HEK293 (cell line): ENCODE results near the gene SRCIN1.

Experiments
- CTCF ChIA-PET: fragments of 350-600 bp; formaldehyde crosslinking; extraction: SDS; loops from one replicate; lab custom pipeline; 2021; ENCODE audit warnings: antibody characterized with exemption; lab: Yijun Ruan, JAX
- POLR2A ChIA-PET: fragments of 300-600 bp; formaldehyde crosslinking; extraction: SDS; loops from one replicate; lab custom pipeline; 2020; ENCODE audit warnings: antibody characterized with exemption, inconsistent platforms; lab: Yijun Ruan, JAX
- H3K27ac ChIP-seq: fragments of 200-500 bp; sonication (Bioruptor generic); 2 replicates; pipeline ENCODE4 v1.5.1; 2014; ENCODE audit warnings: low read depth, low read length, control low read depth, inconsistent platforms; ENCODE audit errors: extremely low read depth
- H3K36me3 ChIP-seq, 2 experiments: fragments of 200-500 bp in 1 of 2; sonication (Bioruptor generic) in 1 of 2; 1 replicate in 1 of 2; 2 replicates in 1 of 2; pipeline ENCODE4 v1.5.1; 2014 to 2017; ENCODE audit warnings: inconsistent platforms in 2 of 2, low read length in 2 of 2; ENCODE audit not compliant: control insufficient read depth in 2 of 2, insufficient read depth in 1 of 2
- H3K4me1 ChIP-seq: fragments of 200-500 bp; sonication (Bioruptor generic); 2 replicates; pipeline ENCODE4 v1.5.1; 2014; ENCODE audit warnings: mild to moderate bottlenecking, low read length, inconsistent platforms; ENCODE audit not compliant: control insufficient read depth, insufficient read depth
- H3K4me3 ChIP-seq: 2 replicates; pipeline ENCODE4 v1.5.1; 2011; ENCODE audit warnings: low read depth, mild to moderate bottlenecking, control low read depth, low read length, moderate library complexity
- H3K9me3 ChIP-seq: fragments of 200-500 bp; sonication (Bioruptor generic); 2 replicates; pipeline ENCODE4 v1.5.1; 2014; ENCODE audit warnings: low read depth, low read length, inconsistent platforms; ENCODE audit not compliant: control insufficient read depth, insufficient read depth
- EGR2 ChIP-seq: fragments of 450-650 bp; formaldehyde crosslinking; IDR thresholded peaks from 2 replicates; pipeline ENCODE4 v1.5.1; 2016; ENCODE audit warnings: low read depth, missing biosample characterization, missing genetic modification characterization
- PRDM1 ChIP-seq: fragments of 450-650 bp; formaldehyde crosslinking; IDR thresholded peaks from 2 replicates; pipeline ENCODE4; 2016; ENCODE audit warnings: missing biosample characterization, missing genetic modification characterization
- SCRT1 ChIP-seq: fragments of 450-650 bp; formaldehyde crosslinking; IDR thresholded peaks from 2 replicates; pipeline ENCODE4 v1.5.1; 2016; ENCODE audit warnings: missing biosample characterization, missing genetic modification characterization, borderline replicate concordance
- SCRT2 ChIP-seq: fragments of 450-650 bp; formaldehyde crosslinking; IDR thresholded peaks from 2 replicates; pipeline ENCODE4 v1.5.1; 2016; ENCODE audit warnings: missing biosample characterization, missing genetic modification characterization
- TCF7L2 ChIP-seq: IDR thresholded peaks from 2 replicates; pipeline ENCODE4 v1.6.1; 2011; ENCODE audit warnings: low read depth, mild to moderate bottlenecking, inconsistent platforms, low read length, moderate library complexity, borderline replicate concordance
- YY1 ChIP-seq: fragments of 450-650 bp; formaldehyde crosslinking; IDR thresholded peaks from 2 replicates; pipeline ENCODE4 v1.5.1; 2018; ENCODE audit warnings: missing biosample characterization, missing genetic modification characterization
- ZFHX2 ChIP-seq: fragments of 450-650 bp; formaldehyde crosslinking; conservative IDR thresholded peaks from 2 replicates; pipeline ENCODE4 v1.5.1; 2016; ENCODE audit warnings: missing biosample characterization, missing genetic modification characterization
- ZNF132 ChIP-seq: fragments of 450-650 bp; formaldehyde crosslinking; IDR thresholded peaks from 2 replicates; pipeline ENCODE4 v1.5.1; 2017; ENCODE audit warnings: missing biosample characterization, missing genetic modification characterization, borderline replicate concordance
- ZNF133 ChIP-seq: fragments of 450-650 bp; formaldehyde crosslinking; IDR thresholded peaks from 2 replicates; pipeline ENCODE4 v1.5.1; 2016; ENCODE audit warnings: missing biosample characterization, missing genetic modification characterization
- ZNF223 ChIP-seq: fragments of 450-650 bp; formaldehyde crosslinking; IDR thresholded peaks from 2 replicates; pipeline ENCODE4 v1.5.1; 2016; ENCODE audit warnings: missing biosample characterization, missing genetic modification characterization
- ZNF341 ChIP-seq: fragments of 450-650 bp; formaldehyde crosslinking; IDR thresholded peaks from 2 replicates; pipeline ENCODE4; 2016; ENCODE audit warnings: low read depth, missing biosample characterization, missing genetic modification characterization
- ZNF426 ChIP-seq: fragments of 450-650 bp; formaldehyde crosslinking; IDR thresholded peaks from 2 replicates; pipeline ENCODE4 v1.5.1; 2017; ENCODE audit warnings: missing biosample characterization, missing genetic modification characterization, mild to moderate bottlenecking, inconsistent platforms, moderate library complexity
- ZNF701 ChIP-seq: fragments of 450-650 bp; formaldehyde crosslinking; IDR thresholded peaks from 2 replicates; pipeline ENCODE4 v1.5.1; 2016; ENCODE audit warnings: missing biosample characterization, missing genetic modification characterization
- ZSCAN16 ChIP-seq: fragments of 450-650 bp; formaldehyde crosslinking; IDR thresholded peaks from 2 replicates; pipeline ENCODE4 v1.5.1; 2016; ENCODE audit warnings: missing biosample characterization, missing genetic modification characterization
- TF ChIP-seq, protein P1 (sequence below): fragments of 450-650 bp; formaldehyde crosslinking; IDR thresholded peaks from 2 replicates; pipeline ENCODE4 v1.5.1; 2017; ENCODE audit warnings: missing biosample characterization, missing genetic modification characterization
- TF ChIP-seq, protein P2 (sequence below): fragments of 450-650 bp; formaldehyde crosslinking; IDR thresholded peaks from 2 replicates; pipeline ENCODE4 v1.5.1; 2016; ENCODE audit warnings: missing biosample characterization, missing genetic modification characterization

Gene SRCIN1

DNA sequence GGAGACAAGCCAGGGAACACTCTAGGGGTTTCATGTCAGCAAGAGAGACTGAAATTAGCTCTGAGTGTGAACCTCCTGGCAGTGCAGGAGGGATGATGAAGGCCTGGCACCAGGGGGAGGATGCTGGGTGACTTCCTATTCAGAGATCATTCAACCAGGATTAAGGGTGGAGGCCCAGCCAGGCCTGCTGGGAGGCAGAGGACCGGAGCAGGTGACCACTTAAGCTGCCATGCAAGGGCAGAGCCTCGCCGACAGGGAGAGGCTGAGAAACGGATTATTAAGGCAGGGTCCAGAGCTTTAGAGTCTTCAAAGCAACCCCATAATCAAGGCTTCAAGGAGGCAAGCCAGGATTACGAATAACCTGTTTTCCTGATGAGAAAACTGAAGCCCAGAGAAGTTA is 10.6 kb upstream of the SRCIN1 start (continued):
- TF ChIP-seq ZSCAN16 (tag by site-specific recombination) = no peak
- TF ChIP-seq, all 188 proteins: peak for 0

DNA sequence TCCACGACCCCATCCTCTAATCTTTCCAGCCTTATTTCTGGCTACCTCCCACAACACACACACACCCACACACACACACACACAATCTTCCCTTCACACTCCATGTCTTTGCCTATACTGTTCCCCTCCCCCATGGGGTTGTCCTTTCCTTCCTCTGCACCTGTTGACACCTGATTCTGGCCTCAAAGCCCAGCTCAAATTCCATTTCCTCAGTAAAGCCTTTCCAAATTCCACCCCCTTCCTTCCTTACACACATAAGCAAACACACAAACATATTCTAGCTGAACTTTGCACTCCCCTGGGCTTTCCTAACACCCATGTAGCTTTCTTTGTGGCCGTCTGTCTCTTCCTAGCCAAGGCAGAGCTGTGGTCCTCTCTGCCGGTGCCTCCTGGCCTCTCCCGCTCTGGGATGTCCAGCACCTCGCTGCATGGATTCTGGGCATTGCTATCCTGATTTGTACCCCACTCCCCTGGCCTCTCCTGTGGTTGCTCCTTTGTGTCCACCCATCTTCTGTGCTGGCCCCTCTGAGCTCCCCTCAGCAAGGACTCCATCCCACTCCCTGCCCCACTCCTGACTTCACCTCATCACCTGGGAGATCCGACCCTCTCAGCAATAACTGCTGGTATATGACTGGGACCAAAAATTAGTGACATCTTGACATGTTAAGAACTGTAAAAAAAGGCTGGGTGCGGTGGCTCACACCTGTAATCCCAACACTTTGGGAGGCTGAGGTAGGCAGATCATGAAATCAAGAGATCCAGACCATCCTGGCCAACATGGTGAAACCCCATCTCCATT is 8.4 kb upstream of the SRCIN1 start:
- H3K4me3 ChIP-seq = no peak overlapping the region
- H3K9me3 ChIP-seq = no peaks in the 10 kb centered on the region
- H3K4me1 ChIP-seq = no peaks in the 10 kb centered on the region
- TF ChIP-seq EGR2 (tag by site-specific recombination) (peak; percentile 98), PRDM1 (0 out of 2 replicates have a peak, but pooled peaks have one; percentile 26), ZNF341 (tag by site-specific recombination) (no peak), ZNF132 (tag by site-specific recombination) (no peak), SCRT2 (tag by site-specific recombination) (peak; percentile 98), SCRT1 (tag by site-specific recombination) (peak; percentile 97), ZFHX2 (tag by site-specific recombination) (peak; percentile 97), YY1 (tag by site-specific recombination) (no peak), ZNF701 (tag by site-specific recombination) (no peak)
- CTCF ChIA-PET = interaction anchor here (0.6 to 1.4 kb wide), 6 partner anchors 10 to 185 kb away, joined by 3 to 6 read pairs (median 4); no protein-coding TSS in a partner anchor
- H3K36me3 ChIP-seq = no peaks in the 10 kb centered on the region
- no peak overlapping the region for H3K27ac ChIP-seq
- POLR2A ChIA-PET = interaction anchor here (0.7 kb wide), 1 partner anchor 56 kb away, joined by 3 read pairs; no protein-coding TSS in a partner anchor

DNA sequence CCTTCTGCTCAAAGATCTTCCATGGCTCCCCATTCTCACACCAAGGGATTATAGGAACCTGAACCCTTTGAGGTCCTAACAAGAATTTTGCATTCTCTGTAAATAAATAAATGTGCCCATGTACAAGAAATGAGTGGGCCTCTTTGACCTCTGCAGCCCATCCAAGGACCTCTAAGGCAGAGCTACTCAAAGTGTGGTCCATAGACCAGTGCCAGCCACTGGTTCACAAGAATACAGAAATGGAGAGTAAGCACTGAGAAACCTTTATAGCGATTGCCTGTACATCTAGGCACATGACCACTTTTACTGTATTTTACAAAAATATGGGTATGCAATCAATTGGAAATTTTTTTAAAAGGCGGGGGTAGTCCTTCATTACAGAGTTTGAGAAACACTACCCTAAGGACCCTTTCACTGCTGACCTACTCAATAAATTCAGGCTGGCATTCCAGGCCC is 7.8 kb upstream of the SRCIN1 start:
- no peaks in the 10 kb centered on the region for H3K36me3 ChIP-seq
- TF ChIP-seq, protein P1, sequence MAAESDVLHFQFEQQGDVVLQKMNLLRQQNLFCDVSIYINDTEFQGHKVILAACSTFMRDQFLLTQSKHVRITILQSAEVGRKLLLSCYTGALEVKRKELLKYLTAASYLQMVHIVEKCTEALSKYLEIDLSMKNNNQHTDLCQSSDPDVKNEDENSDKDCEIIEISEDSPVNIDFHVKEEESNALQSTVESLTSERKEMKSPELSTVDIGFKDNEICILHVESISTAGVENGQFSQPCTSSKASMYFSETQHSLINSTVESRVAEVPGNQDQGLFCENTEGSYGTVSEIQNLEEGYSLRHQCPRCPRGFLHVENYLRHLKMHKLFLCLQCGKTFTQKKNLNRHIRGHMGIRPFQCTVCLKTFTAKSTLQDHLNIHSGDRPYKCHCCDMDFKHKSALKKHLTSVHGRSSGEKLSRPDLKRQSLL (tag by site-specific recombination) = no peak
- TF ChIP-seq ZNF426 (tag by site-specific recombination) = no peak
- no peak for TF ChIP-seq TCF7L2
- no peak for TF ChIP-seq ZNF223 (tag by site-specific recombination)
- TF ChIP-seq, protein P2, sequence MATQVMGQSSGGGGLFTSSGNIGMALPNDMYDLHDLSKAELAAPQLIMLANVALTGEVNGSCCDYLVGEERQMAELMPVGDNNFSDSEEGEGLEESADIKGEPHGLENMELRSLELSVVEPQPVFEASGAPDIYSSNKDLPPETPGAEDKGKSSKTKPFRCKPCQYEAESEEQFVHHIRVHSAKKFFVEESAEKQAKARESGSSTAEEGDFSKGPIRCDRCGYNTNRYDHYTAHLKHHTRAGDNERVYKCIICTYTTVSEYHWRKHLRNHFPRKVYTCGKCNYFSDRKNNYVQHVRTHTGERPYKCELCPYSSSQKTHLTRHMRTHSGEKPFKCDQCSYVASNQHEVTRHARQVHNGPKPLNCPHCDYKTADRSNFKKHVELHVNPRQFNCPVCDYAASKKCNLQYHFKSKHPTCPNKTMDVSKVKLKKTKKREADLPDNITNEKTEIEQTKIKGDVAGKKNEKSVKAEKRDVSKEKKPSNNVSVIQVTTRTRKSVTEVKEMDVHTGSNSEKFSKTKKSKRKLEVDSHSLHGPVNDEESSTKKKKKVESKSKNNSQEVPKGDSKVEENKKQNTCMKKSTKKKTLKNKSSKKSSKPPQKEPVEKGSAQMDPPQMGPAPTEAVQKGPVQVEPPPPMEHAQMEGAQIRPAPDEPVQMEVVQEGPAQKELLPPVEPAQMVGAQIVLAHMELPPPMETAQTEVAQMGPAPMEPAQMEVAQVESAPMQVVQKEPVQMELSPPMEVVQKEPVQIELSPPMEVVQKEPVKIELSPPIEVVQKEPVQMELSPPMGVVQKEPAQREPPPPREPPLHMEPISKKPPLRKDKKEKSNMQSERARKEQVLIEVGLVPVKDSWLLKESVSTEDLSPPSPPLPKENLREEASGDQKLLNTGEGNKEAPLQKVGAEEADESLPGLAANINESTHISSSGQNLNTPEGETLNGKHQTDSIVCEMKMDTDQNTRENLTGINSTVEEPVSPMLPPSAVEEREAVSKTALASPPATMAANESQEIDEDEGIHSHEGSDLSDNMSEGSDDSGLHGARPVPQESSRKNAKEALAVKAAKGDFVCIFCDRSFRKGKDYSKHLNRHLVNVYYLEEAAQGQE (tag by site-specific recombination) = no peak
- TF ChIP-seq ZNF341 (tag by site-specific recombination) = peak; percentile 3; the same call in 1 of the 2 replicates
- TF ChIP-seq ZNF133 (tag by site-specific recombination) = no peak
- H3K4me1 ChIP-seq = no peaks in the 10 kb centered on the region
- no peak overlapping the region for H3K27ac ChIP-seq
- POLR2A ChIA-PET = interaction anchor here (0.7 kb wide), 1 partner anchor 56 kb away, joined by 3 read pairs; no protein-coding TSS in a partner anchor
- H3K4me3 ChIP-seq = no peak overlapping the region
- H3K9me3 ChIP-seq = no peaks in the 10 kb centered on the region
- CTCF ChIA-PET = interaction anchor here (0.6 to 1.4 kb wide), 4 partner anchors 10 to 93 kb away, joined by 3 to 6 read pairs (median 4); no protein-coding TSS in a partner anchor
